HCT116 (cell line): ENCODE measurements around the gene EPPIN. TPM values are rescaled to one million over a fixed set of nuclear protein-coding genes. Genes with fewer than 3 reads are reported as not detected.

ENCODE experiments used
- ATAC-seq: fragments of 200-7000 bp; cut with Tn5 transposase; 2 replicates; pipeline ENCODE4 v1.9.1; 2020; ENCODE audit warnings: mild to moderate bottlenecking, moderate library complexity
- BruUV-seq: library from RNA; stranded (reverse); fragments of 400-500 nt; replicated peaks from 2 replicates; lab custom pipeline; 2021; lab: Mats Ljungman, UMichigan
- CTCF ChIA-PET: fragments of 300-600 bp; sonication (Branson Sonifier 250); formaldehyde crosslinking; loops from one replicate; lab custom pipeline; 2021; ENCODE audit warnings: antibody characterized with exemption; lab: Charles Lee
- POLR2A ChIA-PET: fragments of 300-600, 350-600 bp; sonication (Branson Sonifier 250); formaldehyde crosslinking; loops from one replicate; lab custom pipeline; 2021; ENCODE audit warnings: antibody characterized with exemption; lab: Charles Lee
- RAD21 ChIA-PET, 2 experiments: fragments of 300-600 bp; sonication (Branson Sonifier 250); formaldehyde crosslinking; loops; one replicate each; lab custom pipeline; 2023; ENCODE audit warnings: low total read pairs in 2 of 2; ENCODE audit not compliant: uncharacterized antibody in 2 of 2, unreplicated experiment in 2 of 2, low non-redundant PET in 1 of 2; lab: Charles Lee
- DNase-seq: peaks from one replicate; pipeline ENCODE4 v3.0.0-alpha.2; 2010; ENCODE audit warnings: low read depth, low spot score
- H2AFZ ChIP-seq: fragments of 200-600 bp; shearing (Covaris generic), sonication (generic); 2 replicates; pipeline ENCODE4 v1.6.1; 2017; ENCODE audit warnings: low read depth, mixed run types, mixed read lengths, antibody characterized with exemption, low read length; ENCODE audit not compliant: poor library complexity, severe bottlenecking
- H3K27ac ChIP-seq: 2 replicates; pipeline ENCODE4 v1.5.1; 2012; ENCODE audit warnings: low read depth, low read length
- H3K27me3 ChIP-seq: fragments of 200-600 bp; sonication (generic); 2 replicates; pipeline ENCODE4 v1.6.1; 2016; ENCODE audit warnings: mixed run types, low read length, mixed read lengths; ENCODE audit not compliant: insufficient read depth
- H3K36me3 ChIP-seq, 2 experiments: fragments of 200-500 bp in 1 of 2; fragments of 200-600 bp in 1 of 2; sonication (Bioruptor generic) in 1 of 2; sonication (generic) in 1 of 2; 2 replicates each; pipeline versions ENCODE4 v1.5.1 to v1.6.1; 2014 to 2016; ENCODE audit warnings: low read length in 2 of 2, inconsistent platforms in 1 of 2, mixed read lengths in 1 of 2, mixed run types in 1 of 2; ENCODE audit not compliant: insufficient read depth in 2 of 2, control insufficient read depth in 1 of 2
- H3K4me1 ChIP-seq, 2 experiments: fragments of 200-600 bp in 1 of 2; sonication (generic) in 1 of 2; 2 replicates each; pipeline versions ENCODE4 v1.5.1 to v1.6.1; 2012 to 2017; ENCODE audit warnings: low read length in 2 of 2, inconsistent platforms in 1 of 2, mild to moderate bottlenecking in 1 of 2, mixed read lengths in 1 of 2, mixed run types in 1 of 2, moderate library complexity in 1 of 2; ENCODE audit not compliant: insufficient read depth in 2 of 2, control insufficient read depth in 1 of 2
- H3K4me2 ChIP-seq: fragments of 200-600 bp; sonication (generic); 2 replicates; pipeline ENCODE4 v1.6.1; 2017; ENCODE audit warnings: mixed run types, low read length, mixed read lengths
- H3K4me3 ChIP-seq, 2 experiments: fragments of 200-600 bp in 1 of 2; sonication (generic) in 1 of 2; replicated peaks in 1 of 2; 2 replicates each; pipeline ENCODE4 v1.5.1; 2011 to 2016; ENCODE audit warnings: low read length in 2 of 2, control low read depth in 1 of 2, low read depth in 1 of 2, mild to moderate bottlenecking in 1 of 2, mixed read lengths in 1 of 2, mixed run types in 1 of 2
- H3K79me2 ChIP-seq: fragments of 200-600 bp; sonication (generic); 2 replicates; pipeline ENCODE4 v1.6.1; 2017; ENCODE audit warnings: mild to moderate bottlenecking, mixed run types, low read length, moderate library complexity, mixed read lengths; ENCODE audit not compliant: insufficient read depth
- H3K9ac ChIP-seq: fragments of 200-600 bp; sonication (generic); 2 replicates; pipeline ENCODE4 v1.6.1; 2016; ENCODE audit warnings: low read length, mixed read lengths
- H3K9me2 ChIP-seq: fragments of 200-600 bp; sonication (generic), shearing (Covaris generic); 2 replicates; pipeline ENCODE4 v1.6.1; 2017; ENCODE audit warnings: mixed run types, mild to moderate bottlenecking, moderate library complexity; ENCODE audit not compliant: insufficient read depth
- H3K9me3 ChIP-seq, 2 experiments: fragments of 200-500 bp in 1 of 2; fragments of 200-600 bp in 1 of 2; sonication (Bioruptor generic) in 1 of 2; sonication (generic) in 1 of 2; 2 replicates each; pipeline ENCODE4 v1.6.1; 2014 to 2017; ENCODE audit warnings: low read length in 2 of 2, mixed read lengths in 2 of 2, inconsistent platforms in 1 of 2, low read depth in 1 of 2, mild to moderate bottlenecking in 1 of 2, mixed run types in 1 of 2, moderate library complexity in 1 of 2; ENCODE audit not compliant: control insufficient read depth in 1 of 2, insufficient read depth in 1 of 2
- H4K20me1 ChIP-seq: fragments of 200-600 bp; sonication (generic), shearing (Covaris generic); 2 replicates; pipeline ENCODE4 v1.6.1; 2017; ENCODE audit warnings: mixed run types, mild to moderate bottlenecking, moderate library complexity; ENCODE audit not compliant: insufficient read depth
- POLR2A ChIP-seq: IDR thresholded peaks from 2 replicates; pipeline ENCODE4 v1.7.0; 2011; ENCODE audit warnings: borderline replicate concordance; ENCODE audit not compliant: insufficient read depth, insufficient read length; ENCODE audit errors: extremely low read depth
- ZNF274 ChIP-seq: fragments of 200-500 bp; sonication (Bioruptor generic); IDR thresholded peaks from 2 replicates; pipeline ENCODE4 v1.6.1; 2014; ENCODE audit warnings: mild to moderate bottlenecking, low read depth, low read length, inconsistent platforms
- intact Hi-C: fragments of 100-400 bp; cut with micrococcal nuclease; formaldehyde crosslinking; loops from 2 replicates; pipeline ENCODE4 v1.10.0; 2022
- total RNA-seq: library from RNA; stranded (reverse); gene quantifications from one replicate; pipeline ENCODE4 v1.2.1, GENCODE V29; 2021; ENCODE audit not compliant: unreplicated experiment
- TF ChIP-seq, protein P1 (sequence below): IDR thresholded peaks from 2 replicates; pipeline ENCODE4 v1.6.1; 2011; ENCODE audit warnings: mild to moderate bottlenecking, low read length, moderate library complexity; ENCODE audit not compliant: insufficient replicate concordance; ENCODE audit errors: extremely low read depth
- TF ChIP-seq, protein P2 (sequence below): IDR thresholded peaks from 2 replicates; pipeline ENCODE4 v1.6.1; 2012

EPPIN gene
- total RNA-seq, 1 experiment from 2014 or later = not detected

DNA sequence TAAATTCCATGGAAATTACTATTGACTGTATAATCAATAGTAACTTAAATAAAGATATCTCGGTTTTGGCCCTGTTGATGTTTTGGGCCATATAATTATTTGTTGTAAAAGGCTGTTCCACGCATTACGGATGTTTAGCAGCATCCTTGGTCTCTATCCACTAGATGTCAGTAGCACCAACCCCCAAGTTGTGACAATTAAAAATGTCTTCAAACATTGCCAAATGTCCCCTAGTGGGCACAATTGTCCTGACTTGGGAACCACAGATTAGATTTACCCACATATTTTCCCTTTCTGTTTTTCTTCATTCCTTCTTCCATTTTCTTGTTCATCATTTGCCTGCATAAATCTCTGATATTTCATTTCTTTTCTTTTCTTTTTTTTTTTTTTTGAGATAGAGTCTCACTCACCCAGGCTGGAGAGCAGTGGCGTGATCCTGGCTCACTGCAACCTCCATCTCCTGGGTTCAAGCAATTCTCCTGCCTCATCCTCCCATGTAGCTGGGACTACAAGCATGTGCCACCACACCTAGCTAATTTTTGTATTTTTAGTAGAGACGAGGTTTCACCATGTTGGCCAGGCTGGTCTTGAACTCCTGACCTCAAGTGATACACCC is 45.5 kb upstream of the EPPIN start (continued):
- TF ChIP-seq, protein P1, sequence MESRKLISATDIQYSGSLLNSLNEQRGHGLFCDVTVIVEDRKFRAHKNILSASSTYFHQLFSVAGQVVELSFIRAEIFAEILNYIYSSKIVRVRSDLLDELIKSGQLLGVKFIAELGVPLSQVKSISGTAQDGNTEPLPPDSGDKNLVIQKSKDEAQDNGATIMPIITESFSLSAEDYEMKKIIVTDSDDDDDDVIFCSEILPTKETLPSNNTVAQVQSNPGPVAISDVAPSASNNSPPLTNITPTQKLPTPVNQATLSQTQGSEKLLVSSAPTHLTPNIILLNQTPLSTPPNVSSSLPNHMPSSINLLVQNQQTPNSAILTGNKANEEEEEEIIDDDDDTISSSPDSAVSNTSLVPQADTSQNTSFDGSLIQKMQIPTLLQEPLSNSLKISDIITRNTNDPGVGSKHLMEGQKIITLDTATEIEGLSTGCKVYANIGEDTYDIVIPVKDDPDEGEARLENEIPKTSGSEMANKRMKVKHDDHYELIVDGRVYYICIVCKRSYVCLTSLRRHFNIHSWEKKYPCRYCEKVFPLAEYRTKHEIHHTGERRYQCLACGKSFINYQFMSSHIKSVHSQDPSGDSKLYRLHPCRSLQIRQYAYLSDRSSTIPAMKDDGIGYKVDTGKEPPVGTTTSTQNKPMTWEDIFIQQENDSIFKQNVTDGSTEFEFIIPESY = no peak
- TF ChIP-seq ZNF274 (no peak), POLR2A (no peak)
- TF ChIP-seq, all 23 proteins: peak for 5

- H3K36me3 ChIP-seq = no peaks in the 10 kb centered on the region
- no peak overlapping the region for H3K27ac ChIP-seq
- ATAC-seq (no peak), DNase-seq (no peak)
- ChIA-PET CTCF (interaction anchor here (1.0 to 1.6 kb wide), 3 partner anchors 40 to 181 kb away, joined by 3 to 6 read pairs (median 5); partner anchors contain the start of gene WFDC10A), RAD21 (no interaction called here), POLR2A (no interaction called here)
- H3K9ac ChIP-seq = no peak overlapping the region
- no peaks in the 10 kb centered on the region for H4K20me1 ChIP-seq
- H3K9me3 ChIP-seq = no peaks in the 10 kb centered on the region
- intact Hi-C loops = no loop called here
- no peaks in the 10 kb centered on the region for H3K27me3 ChIP-seq
- H3K4me3 ChIP-seq = no peak overlapping the region
- no peak overlapping the region for H3K4me2 ChIP-seq
- no peaks in the 10 kb centered on the region for H3K79me2 ChIP-seq
- no peak overlapping the region for H2AFZ ChIP-seq
- TF ChIP-seq, protein P2, sequence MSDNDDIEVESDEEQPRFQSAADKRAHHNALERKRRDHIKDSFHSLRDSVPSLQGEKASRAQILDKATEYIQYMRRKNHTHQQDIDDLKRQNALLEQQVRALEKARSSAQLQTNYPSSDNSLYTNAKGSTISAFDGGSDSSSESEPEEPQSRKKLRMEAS = no peak
- H3K4me1 ChIP-seq = peaks cover 0 to 7% of the 10 kb centered on the region in 2 experiments; a peak in 2 of 4 replicates
- no peaks in the 10 kb centered on the region for H3K9me2 ChIP-seq
- BruUV-seq = no TSS peak
These were observed 42.5 kb upstream of the EPPIN start for GRCh38 chr20:45589725-45590124.
